GM12892 (cell line): ENCODE results near the gene ERGIC1.

ENCODE experiments used
- POLR2A ChIP-seq: IDR thresholded peaks from 2 replicates; pipeline ENCODE4 v1.6.1; 2011; ENCODE audit warnings: low read depth, low read length, control low read depth
- POLR2AphosphoS5 ChIP-seq: IDR thresholded peaks from 2 replicates; pipeline ENCODE4 v1.6.1; 2011; ENCODE audit warnings: low read depth, low read length, control low read depth
- TAF1 ChIP-seq: IDR thresholded peaks from 2 replicates; pipeline ENCODE4 v1.6.1; 2011; ENCODE audit warnings: low read depth, mild to moderate bottlenecking, control low read depth, low read length, borderline replicate concordance

DNA sequence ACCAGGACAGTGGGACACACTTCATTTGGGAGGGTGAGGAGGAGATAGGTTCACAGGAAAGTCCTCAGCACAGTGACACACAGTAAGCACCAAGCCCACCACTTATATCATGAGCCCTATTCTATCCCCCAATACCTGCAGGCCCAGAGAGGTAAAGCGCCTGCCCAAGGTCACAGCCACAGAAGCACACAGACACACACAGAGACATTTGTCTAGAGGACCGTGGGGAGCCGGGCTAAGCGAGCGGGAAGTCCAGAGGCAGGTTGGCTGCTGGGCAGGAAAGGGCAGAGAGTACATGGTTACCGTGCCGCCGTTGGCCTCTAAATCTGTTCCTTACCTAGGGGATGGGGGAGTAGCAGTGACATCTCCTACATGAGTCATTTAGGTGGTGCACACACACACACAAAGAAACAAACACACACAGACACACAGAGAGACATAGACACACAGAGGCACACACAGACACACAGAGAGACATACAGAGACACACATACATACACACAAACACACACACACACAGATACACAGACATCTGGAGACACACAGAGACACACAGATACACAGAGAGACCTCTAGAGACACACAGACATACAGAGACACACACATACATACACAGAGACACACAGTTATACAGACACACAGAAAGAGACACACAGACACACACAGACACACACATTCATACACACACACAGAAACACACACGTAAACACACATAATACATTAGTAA is 47.2 kb upstream of the ERGIC1 start:
- TF ChIP-seq POLR2A (no peak), TAF1 (no peak), POLR2AphosphoS5 (no peak)
